Measurements from ENCODE around the gene IER3IP1.
"Not testable (repeated sequence)": the region's sequence is repeated elsewhere in the genome, so short reads cannot be mapped to it uniquely, and the experiment has no call there.

Gene IER3IP1

DNA sequence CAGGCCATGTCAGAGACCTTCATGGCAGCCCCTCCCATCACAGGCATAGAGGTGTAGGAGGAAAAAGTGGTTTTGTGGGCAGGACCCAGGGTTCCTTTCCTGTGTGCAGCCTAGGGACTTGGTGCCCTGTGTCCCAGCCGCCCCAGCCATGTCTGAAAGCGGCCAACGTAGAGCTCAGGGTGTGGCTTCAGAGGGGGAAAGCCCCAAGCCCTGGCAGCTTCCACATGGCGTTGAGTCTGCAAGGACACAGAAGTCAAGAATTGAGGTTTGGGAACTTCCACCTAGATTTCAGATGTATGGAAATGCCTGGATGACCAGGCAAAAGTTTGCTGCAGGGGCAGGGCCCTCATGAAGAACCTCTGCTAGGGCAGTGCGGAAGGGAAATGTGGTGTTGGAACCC, 6.0 kb upstream of the IER3IP1 start:
- H3K27ac ChIP-seq (ENCODE audit: low read depth, low read length); H3K4me3 ChIP-seq (ENCODE audit: low read depth in 1 of 2, low read length in 2 of 2); H3K27me3 ChIP-seq (ENCODE audit: control insufficient read depth in 1 of 2, insufficient read depth in 2 of 2, low read length in 2 of 2); H3K36me3 ChIP-seq (ENCODE audit: insufficient read depth, low read length); H3K9ac ChIP-seq (ENCODE audit: low read length); H3K4me1 ChIP-seq (ENCODE audit: insufficient read depth, low read length); H3K9me3 ChIP-seq (ENCODE audit: low read length): not testable (repeated sequence)

DNA sequence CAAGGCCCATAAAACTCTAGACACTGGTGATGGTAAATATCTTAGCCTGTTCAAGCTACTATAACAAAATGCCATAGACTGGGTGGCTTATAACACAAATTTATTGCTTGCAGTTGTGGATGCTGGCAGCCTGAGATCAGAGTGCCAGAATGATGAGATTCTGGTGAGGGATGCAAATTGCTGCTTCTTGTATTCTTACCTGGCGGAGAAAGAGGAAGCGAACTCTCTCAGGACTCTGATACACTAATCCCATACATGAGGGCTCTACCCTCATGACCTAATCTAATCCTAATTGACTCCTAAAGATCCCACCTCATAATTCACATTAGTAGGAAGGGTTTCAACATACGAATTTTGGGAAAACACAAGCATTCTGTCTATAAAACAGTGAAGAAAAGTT, 4.6 kb upstream of the IER3IP1 start:
- Histone ChIP-seq H3K36me3 (ENCODE audit: insufficient read depth, low read length) (no peaks in the 10 kb centered on the region), H3K9ac (ENCODE audit: low read length) (no peak overlapping the region), H3K4me3 (ENCODE audit: low read depth in 1 of 2, low read length in 2 of 2) (no peak overlapping the region), H3K9me3 (ENCODE audit: low read length) (no peaks in the 10 kb centered on the region), H3K27ac (ENCODE audit: low read depth, low read length) (no peak overlapping the region), H3K27me3 (ENCODE audit: control insufficient read depth in 1 of 2, insufficient read depth in 2 of 2, low read length in 2 of 2) (no peaks in the 10 kb centered on the region), H3K4me1 (ENCODE audit: insufficient read depth, low read length) (no peaks in the 10 kb centered on the region)

DNA sequence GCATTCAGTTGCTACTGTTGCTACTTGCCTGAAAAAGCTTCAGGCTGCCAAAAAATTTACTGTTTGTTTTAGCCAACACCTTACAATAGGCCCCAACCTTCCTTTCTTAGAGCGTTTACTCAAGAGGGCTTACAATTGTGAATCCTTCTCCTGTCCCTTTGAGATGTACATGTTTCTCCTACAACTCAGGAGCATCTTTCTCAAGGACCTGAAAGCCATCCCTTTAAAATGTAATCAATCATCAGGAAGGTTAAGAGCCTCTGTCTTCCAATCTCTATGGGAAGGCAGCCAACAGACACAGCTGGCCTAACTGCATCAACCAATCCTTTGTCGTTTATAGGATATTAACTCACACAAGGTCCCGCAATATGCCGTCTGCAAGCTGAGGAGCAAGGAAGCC, 3.4 kb upstream of the IER3IP1 start:
- no peaks in the 10 kb centered on the region for H3K36me3 ChIP-seq (ENCODE audit: insufficient read depth, low read length)
- no peaks in the 10 kb centered on the region for H3K27me3 ChIP-seq (ENCODE audit: control insufficient read depth in 1 of 2, insufficient read depth in 2 of 2, low read length in 2 of 2)
- no peak overlapping the region for H3K27ac ChIP-seq (ENCODE audit: low read depth, low read length)
- no peaks in the 10 kb centered on the region for H3K9me3 ChIP-seq (ENCODE audit: low read length)
- H3K4me3 ChIP-seq (ENCODE audit: low read depth in 1 of 2, low read length in 2 of 2), result no peak overlapping the region
- no peak overlapping the region for H3K9ac ChIP-seq (ENCODE audit: low read length)
- H3K4me1 ChIP-seq (ENCODE audit: insufficient read depth, low read length), result peaks cover 8% of the 10 kb centered on the region

DNA sequence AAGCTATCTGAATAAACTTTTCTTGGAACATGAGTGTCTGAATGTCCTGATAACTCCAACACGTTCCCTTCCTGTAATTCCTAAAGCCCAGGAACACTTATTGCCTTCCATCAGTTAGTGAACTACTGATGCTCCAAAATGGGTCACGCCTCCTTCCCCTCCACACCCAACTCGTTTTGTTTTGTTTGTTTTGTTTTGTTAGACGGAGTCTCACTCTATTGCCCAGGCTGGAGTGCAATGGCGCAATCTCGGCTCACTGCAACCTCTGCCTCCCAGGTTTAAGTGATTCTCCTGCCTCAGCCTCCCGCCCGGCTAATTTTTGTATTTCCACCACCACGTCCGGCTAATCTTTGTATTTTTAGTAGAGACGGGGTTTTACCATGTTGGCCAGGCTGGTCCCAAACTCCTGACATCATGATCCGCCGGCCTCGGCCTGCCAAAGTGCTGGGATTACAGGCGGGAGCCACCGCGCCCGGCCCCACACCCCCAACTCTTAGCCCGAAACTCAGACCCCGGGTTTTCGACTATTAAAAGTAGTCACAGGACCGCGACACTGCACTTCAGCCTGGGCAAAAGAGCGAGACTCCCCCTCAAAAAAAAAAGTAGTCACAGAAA, 774 bp downstream of the IER3IP1 start:
- Histone ChIP-seq H3K27me3 (ENCODE audit: control insufficient read depth in 1 of 2, insufficient read depth in 2 of 2, low read length in 2 of 2) (no peaks in the 10 kb centered on the region), H3K36me3 (ENCODE audit: insufficient read depth, low read length) (no peaks in the 10 kb centered on the region), H3K9me3 (ENCODE audit: low read length) (no peaks in the 10 kb centered on the region), H3K4me3 (ENCODE audit: low read depth in 1 of 2, low read length in 2 of 2) (peak overlapping the region; percentile 92 to 99), H3K9ac (ENCODE audit: low read length) (peak overlapping the region; percentile 62), H3K4me1 (ENCODE audit: insufficient read depth, low read length) (peaks cover 19% of the 10 kb centered on the region), H3K27ac (ENCODE audit: low read depth, low read length) (peak overlapping the region; percentile 90)

DNA sequence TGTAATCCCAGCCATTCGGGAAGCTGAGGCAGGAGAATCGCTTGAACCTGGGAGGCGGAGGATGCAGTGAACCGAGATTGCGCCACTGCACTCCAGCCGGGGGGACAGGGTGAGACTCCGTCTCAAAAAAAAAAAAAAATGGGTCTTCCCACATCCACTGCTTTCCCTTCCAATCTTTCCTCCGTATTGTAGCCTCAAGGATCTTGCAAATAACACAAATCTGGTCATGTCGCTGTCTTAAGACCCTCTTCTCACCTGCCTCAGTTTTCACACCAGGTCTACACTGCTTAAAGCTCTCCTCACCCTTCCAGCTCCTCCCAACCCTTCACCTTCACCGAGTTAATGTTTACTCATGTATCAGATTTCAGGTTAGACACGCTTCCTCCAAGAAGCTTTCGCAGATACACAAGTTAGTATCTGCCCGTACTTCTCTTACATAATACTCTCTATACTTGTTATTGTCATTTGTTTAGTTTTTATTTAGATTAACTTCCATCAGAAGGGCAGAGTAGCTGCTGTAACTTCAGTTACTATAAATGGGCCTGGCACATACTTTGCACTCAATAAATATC, 1.5 kb downstream of the IER3IP1 start:
- Histone ChIP-seq H3K27ac (ENCODE audit: low read depth, low read length) (no peak overlapping the region), H3K4me1 (ENCODE audit: insufficient read depth, low read length) (peaks cover 19% of the 10 kb centered on the region), H3K4me3 (ENCODE audit: low read depth in 1 of 2, low read length in 2 of 2) (peak overlapping the region in 1 of 2 donors; percentile 92), H3K36me3 (ENCODE audit: insufficient read depth, low read length) (no peaks in the 10 kb centered on the region), H3K9ac (ENCODE audit: low read length) (peak overlapping the region; percentile 62), H3K27me3 (ENCODE audit: control insufficient read depth in 1 of 2, insufficient read depth in 2 of 2, low read length in 2 of 2) (no peaks in the 10 kb centered on the region), H3K9me3 (ENCODE audit: low read length) (no peaks in the 10 kb centered on the region)

DNA sequence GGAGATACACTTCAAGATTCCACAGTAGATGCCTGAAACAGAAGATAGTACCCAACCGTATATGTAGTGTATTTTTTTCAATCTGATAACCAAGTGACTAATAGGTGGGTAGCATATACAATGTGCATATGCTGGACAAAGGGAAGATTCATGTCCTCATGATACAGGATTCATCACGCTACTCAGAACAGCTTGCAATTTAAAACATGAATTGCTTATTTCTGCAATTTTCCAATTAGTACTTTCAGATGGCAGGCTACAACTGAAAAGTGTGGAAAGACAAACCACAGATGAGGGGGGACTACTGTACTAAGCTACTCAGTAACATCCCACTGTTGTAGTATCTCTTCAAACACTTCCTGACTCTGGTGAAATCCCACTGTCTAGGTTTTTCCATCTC, 3.7 kb downstream of the IER3IP1 start:
- Histone ChIP-seq H3K27ac (ENCODE audit: low read depth, low read length) (no peak overlapping the region), H3K4me3 (ENCODE audit: low read depth in 1 of 2, low read length in 2 of 2) (no peak overlapping the region), H3K9me3 (ENCODE audit: low read length) (no peaks in the 10 kb centered on the region), H3K27me3 (ENCODE audit: control insufficient read depth in 1 of 2, insufficient read depth in 2 of 2, low read length in 2 of 2) (no peaks in the 10 kb centered on the region), H3K9ac (ENCODE audit: low read length) (no peak overlapping the region), H3K4me1 (ENCODE audit: insufficient read depth, low read length) (peaks cover 19% of the 10 kb centered on the region), H3K36me3 (ENCODE audit: insufficient read depth, low read length) (no peaks in the 10 kb centered on the region)

DNA sequence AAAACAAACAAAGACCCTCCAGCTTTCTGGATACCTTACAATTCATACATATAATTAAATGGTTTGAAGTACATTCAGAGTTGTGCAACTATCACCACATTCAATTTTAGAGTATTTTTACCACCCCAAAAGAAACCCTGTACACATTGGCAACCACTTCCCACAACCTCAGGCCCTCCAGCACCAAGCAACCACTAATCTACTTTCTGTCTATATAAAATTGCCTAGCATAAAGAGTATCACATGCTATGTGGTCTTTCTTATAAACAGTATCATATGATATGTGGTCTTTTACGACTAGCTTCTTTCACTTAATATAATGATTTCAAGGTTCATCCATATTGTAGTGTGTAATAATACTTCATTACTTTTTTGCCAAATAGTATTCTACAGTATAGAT, 7.3 kb downstream of the IER3IP1 start:
- no peak overlapping the region for H3K4me3 ChIP-seq (ENCODE audit: low read depth in 1 of 2, low read length in 2 of 2)
- H3K9ac ChIP-seq (ENCODE audit: low read length), result no peak overlapping the region
- H3K27me3 ChIP-seq (ENCODE audit: control insufficient read depth in 1 of 2, insufficient read depth in 2 of 2, low read length in 2 of 2), result no peaks in the 10 kb centered on the region
- H3K4me1 ChIP-seq (ENCODE audit: insufficient read depth, low read length), result peaks cover 5% of the 10 kb centered on the region
- peaks cover 4% of the 10 kb centered on the region for H3K36me3 ChIP-seq (ENCODE audit: insufficient read depth, low read length)
- no peaks in the 10 kb centered on the region for H3K9me3 ChIP-seq (ENCODE audit: low read length)
- H3K27ac ChIP-seq (ENCODE audit: low read depth, low read length), result no peak overlapping the region

DNA sequence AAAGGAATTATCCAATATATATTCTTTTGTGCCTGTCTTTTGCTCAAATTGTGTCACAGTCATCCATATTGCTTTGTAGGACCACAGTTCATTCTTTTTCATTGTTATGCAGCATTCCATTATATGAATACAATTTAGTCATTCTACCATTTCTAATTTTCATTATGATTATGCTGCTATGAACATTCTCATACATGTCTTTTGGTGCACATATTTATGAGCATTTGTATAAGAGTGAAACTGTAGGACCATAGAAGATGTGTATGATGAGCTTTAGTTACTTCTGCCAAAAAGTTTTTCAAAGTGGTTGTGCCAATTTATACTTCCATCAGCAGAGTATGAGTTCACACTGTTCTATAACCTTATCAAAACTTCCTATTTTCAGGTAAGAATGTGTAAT, 7.7 kb downstream of the IER3IP1 start:
- Histone ChIP-seq H3K4me3 (ENCODE audit: low read depth in 1 of 2, low read length in 2 of 2) (no peak overlapping the region), H3K4me1 (ENCODE audit: insufficient read depth, low read length) (peaks cover 1% of the 10 kb centered on the region), H3K27ac (ENCODE audit: low read depth, low read length) (no peak overlapping the region), H3K9ac (ENCODE audit: low read length) (no peak overlapping the region), H3K9me3 (ENCODE audit: low read length) (no peaks in the 10 kb centered on the region), H3K36me3 (ENCODE audit: insufficient read depth, low read length) (peaks cover 4% of the 10 kb centered on the region), H3K27me3 (ENCODE audit: control insufficient read depth in 1 of 2, insufficient read depth in 2 of 2, low read length in 2 of 2) (no peaks in the 10 kb centered on the region)

DNA sequence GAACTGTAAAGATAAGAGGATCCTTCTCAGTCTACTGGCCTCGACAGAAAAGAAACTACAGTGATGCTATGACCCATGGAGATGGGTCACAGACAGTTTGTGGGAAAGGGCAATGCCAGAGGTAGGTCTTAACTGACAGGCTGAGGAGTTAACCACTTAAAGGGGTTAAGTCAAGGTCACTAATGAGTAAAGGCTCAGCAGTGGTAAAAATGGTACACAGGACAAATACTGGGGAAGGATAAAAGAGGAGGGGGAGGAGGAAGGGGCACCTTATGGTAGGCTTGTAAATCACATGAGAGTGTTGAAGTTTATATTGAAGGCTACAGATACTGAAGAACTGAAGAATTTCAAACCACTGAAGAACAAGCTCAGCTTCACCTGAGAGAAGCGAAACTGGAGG, 9.9 kb downstream of the IER3IP1 start:
- H3K4me3 ChIP-seq (ENCODE audit: low read depth in 1 of 2, low read length in 2 of 2), result no peak overlapping the region
- no peaks in the 10 kb centered on the region for H3K27me3 ChIP-seq (ENCODE audit: control insufficient read depth in 1 of 2, insufficient read depth in 2 of 2, low read length in 2 of 2)
- H3K4me1 ChIP-seq (ENCODE audit: insufficient read depth, low read length), result no peaks in the 10 kb centered on the region
- no peak overlapping the region for H3K9ac ChIP-seq (ENCODE audit: low read length)
- H3K36me3 ChIP-seq (ENCODE audit: insufficient read depth, low read length), result peaks cover 4% of the 10 kb centered on the region
- no peak overlapping the region for H3K27ac ChIP-seq (ENCODE audit: low read depth, low read length)
- no peaks in the 10 kb centered on the region for H3K9me3 ChIP-seq (ENCODE audit: low read length)

DNA sequence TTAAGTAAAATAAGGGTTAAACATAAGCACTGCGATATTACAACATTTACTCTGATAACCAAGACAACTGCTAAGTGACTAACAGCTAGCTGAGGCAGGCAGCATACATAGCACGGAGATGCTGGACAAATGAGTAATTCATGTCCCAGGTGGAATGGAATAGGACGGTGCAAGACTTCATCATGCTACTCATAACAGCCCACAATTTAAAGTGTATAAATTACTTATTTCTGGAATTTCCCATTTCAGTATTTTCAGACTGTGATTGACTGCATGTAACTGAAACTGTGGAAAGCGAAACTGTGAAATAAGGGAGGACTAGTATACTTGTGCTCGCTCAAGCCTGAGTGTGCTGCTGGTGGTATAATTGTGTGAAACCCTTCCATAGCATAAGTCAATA, 12.9 kb downstream of the IER3IP1 start:
- peaks cover 4% of the 10 kb centered on the region for H3K36me3 ChIP-seq (ENCODE audit: insufficient read depth, low read length)

DNA sequence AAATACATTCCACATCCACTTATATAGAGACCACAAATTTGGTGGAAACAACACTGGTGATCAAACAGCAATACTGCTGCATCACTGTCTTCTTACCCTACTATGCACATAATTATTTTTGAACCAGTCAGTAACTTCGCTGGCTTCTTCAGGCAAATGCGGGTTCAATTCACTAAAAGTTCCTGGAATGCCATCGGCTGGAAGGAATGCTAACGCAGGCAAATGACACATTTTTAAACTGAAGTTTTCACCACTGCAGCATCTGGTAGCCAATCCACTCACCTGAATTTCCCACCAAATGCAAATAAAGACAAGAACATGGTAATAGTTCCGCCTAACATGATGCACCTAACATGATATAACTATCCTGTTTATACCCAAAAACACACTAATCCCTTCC, 15.9 kb downstream of the IER3IP1 start:
- Histone ChIP-seq H3K9ac (ENCODE audit: low read length) (no peak overlapping the region), H3K4me1 (ENCODE audit: insufficient read depth, low read length) (no peaks in the 10 kb centered on the region), H3K36me3 (ENCODE audit: insufficient read depth, low read length) (peaks cover 6% of the 10 kb centered on the region), H3K27me3 (ENCODE audit: control insufficient read depth in 1 of 2, insufficient read depth in 2 of 2, low read length in 2 of 2) (no peaks in the 10 kb centered on the region), H3K9me3 (ENCODE audit: low read length) (no peaks in the 10 kb centered on the region), H3K4me3 (ENCODE audit: low read depth in 1 of 2, low read length in 2 of 2) (no peak overlapping the region), H3K27ac (ENCODE audit: low read depth, low read length) (no peak overlapping the region)

More for the DNA sequence above, 12.9 kb downstream of the IER3IP1 start:
- Histone ChIP-seq H3K9me3 (ENCODE audit: low read length) (no peaks in the 10 kb centered on the region), H3K4me1 (ENCODE audit: insufficient read depth, low read length) (no peaks in the 10 kb centered on the region), H3K27me3 (ENCODE audit: control insufficient read depth in 1 of 2, insufficient read depth in 2 of 2, low read length in 2 of 2) (no peaks in the 10 kb centered on the region), H3K9ac (ENCODE audit: low read length) (no peak overlapping the region), H3K27ac (ENCODE audit: low read depth, low read length) (no peak overlapping the region), H3K4me3 (ENCODE audit: low read depth in 1 of 2, low read length in 2 of 2) (no peak overlapping the region)

DNA sequence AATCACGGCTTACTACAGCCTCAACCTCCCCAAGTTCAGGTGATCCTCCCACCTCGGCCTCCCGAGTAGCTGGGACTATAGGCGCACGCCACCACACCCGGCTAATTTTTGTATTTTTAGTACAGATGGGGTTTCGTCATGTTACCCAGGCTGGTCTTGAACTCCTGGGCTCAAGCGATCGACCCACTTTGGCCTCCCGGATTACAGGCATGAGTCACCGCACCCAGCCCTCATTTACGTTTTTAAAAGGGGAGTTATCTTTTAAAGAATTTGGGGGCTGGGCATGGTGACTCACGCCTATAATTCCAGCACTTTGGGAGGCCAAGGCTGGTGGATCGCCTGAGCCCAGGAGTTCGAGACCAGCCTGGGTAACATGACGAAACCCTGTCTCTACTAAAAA, 17.8 kb downstream of the IER3IP1 start:
- H3K27me3 ChIP-seq (ENCODE audit: control insufficient read depth in 1 of 2, insufficient read depth in 2 of 2, low read length in 2 of 2); H3K27ac ChIP-seq (ENCODE audit: low read depth, low read length): not testable (repeated sequence)

More for the DNA sequence above, 17.8 kb downstream of the IER3IP1 start:
- H3K36me3 ChIP-seq (ENCODE audit: insufficient read depth, low read length), result peaks cover 13% of the 10 kb centered on the region
- H3K9ac ChIP-seq (ENCODE audit: low read length); H3K4me3 ChIP-seq (ENCODE audit: low read depth in 1 of 2, low read length in 2 of 2); H3K9me3 ChIP-seq (ENCODE audit: low read length); H3K4me1 ChIP-seq (ENCODE audit: insufficient read depth, low read length): not testable (repeated sequence)
